GM18519 (cell line): Measurements from ENCODE around the gene ZNF768.

Experiments used
- ATAC-seq: cut with Tn5 transposase; IDR thresholded peaks from one replicate; pipeline ENCODE4 v1.9.1; 2021; ENCODE audit warnings: mild to moderate bottlenecking, moderate library complexity; ENCODE audit not compliant: unreplicated experiment, low FRiP score

Gene ZNF768

DNA sequence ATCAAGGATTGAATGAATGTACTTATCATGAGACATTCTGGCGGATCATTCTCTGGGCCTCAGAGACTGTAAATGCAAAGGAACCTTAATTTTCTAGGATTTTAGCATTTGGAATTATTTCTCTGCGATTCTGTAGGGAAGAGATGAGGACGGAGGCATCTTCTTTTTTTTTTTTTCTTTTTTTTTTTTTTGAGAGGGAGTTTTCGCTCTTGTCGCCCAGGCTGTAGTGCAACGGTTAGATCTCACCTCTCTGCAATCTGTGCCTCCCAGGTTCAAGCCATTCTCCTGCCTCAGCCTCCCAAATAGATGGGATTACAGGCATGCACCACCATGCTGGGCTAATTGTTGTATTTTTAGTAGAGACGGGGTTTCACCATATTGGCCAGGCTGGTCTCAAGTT is 51.7 kb downstream of the ZNF768 start:
- ATAC-seq = no peak

DNA sequence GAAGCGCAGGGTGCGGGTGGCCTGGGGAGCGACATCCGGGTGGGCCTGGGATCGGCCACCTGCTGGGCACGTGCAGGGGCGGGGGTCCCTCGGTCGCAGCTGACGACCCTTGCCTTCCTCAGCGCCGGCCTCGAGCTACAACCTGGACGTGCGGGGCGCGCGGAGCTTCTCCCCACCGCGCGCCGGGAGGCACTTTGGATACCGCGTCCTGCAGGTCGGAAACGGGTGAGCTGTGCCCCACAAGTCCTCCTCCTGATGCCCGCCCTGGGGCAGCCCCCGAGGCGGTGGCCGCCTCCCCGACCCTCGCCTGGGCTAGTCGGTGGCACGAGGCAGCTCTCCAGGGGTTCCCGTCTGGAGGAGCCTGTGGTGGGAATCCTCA is 52.3 kb downstream of the ZNF768 start:
- no peak for ATAC-seq
